Measurements from ENCODE around the gene SUSD4. TPM values are rescaled to one million over a fixed set of nuclear protein-coding genes. Genes with fewer than 3 reads are reported as not detected.
"Not testable (repeated sequence)": the region's sequence is repeated elsewhere in the genome, so short reads cannot be mapped to it uniquely, and the experiment has no call there.

SUSD4 gene
- total RNA-seq, 2 experiments from 2014 or later: 0.17 TPM; not detected in 1

DNA sequence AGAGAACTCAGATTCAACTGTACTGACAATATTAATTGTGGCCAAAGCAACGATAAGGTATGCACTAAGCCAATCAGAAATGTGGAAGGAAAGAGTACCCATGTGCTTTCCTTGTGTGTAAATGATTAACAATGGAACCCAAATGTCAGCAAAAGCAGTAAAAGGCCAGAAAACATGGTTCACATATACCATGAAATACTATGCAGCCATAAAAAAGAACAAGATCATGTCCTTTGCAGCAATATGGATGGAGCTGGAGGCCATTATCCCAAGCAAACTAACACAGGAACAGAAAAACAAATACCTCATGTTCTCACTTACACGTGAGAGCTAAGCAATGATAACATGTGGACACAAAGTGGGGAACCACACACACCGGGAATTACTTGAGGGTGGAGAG is 78.5 kb downstream of the SUSD4 start:
- no peak overlapping the region for H3K4me3 Mint-ChIP-seq
- H3K36me3 Mint-ChIP-seq: no peaks in the 10 kb centered on the region
- DNase-seq (no peak), ATAC-seq (ENCODE audit: low read depth) (no peak)
- peaks cover 4% of the 10 kb centered on the region for H3K9me3 Mint-ChIP-seq
- H3K4me1 Mint-ChIP-seq: peaks cover 2% of the 10 kb centered on the region
- POLR2A ChIA-PET: no interaction called here
- no peak overlapping the region for H3K27ac Mint-ChIP-seq
- peaks cover 7% of the 10 kb centered on the region for H3K27me3 Mint-ChIP-seq

DNA sequence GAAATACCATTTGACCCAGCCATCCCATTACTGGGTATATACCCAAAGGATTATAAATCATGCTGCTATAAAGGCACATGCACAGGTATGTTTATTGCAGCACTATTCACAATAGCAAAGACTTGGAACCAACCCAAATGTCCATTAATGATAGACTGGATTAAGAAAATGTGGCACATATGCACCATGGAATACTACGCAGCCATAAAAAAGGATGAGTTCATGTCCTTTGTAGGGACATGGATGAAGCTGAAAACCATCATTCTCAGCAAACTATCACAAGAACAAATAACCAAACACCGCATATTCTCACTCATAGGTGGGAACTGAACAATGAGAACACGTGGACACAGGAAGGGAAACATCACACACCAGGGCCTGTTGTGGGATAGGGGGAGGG is 80.3 kb downstream of the SUSD4 start:
- H3K27me3 Mint-ChIP-seq: peaks cover 11% of the 10 kb centered on the region
- H3K36me3 Mint-ChIP-seq; H3K4me3 Mint-ChIP-seq; H3K27ac Mint-ChIP-seq; POLR2A ChIA-PET; H3K9me3 Mint-ChIP-seq; ATAC-seq (ENCODE audit: low read depth); H3K4me1 Mint-ChIP-seq; DNase-seq: not testable (repeated sequence)

DNA sequence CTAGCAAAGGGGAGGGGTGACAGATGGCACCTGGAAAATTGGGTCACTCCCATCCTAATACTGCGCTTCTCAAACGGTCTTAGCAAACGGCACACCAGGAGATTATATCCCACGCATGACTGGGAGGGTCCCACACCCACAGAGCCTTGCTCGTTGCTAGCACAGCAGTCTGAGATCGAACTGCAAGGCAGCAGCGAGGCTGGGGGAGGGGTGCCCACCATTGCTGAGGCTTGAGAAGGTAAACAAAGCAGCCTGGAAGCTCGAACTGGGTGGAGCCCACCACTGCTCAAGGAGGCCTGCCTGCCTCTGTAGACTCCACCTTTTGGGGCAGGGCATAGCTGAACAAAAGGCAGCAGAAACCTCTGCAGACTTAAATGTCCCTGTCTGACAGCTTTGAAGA is 85.7 kb downstream of the SUSD4 start:
- H3K27ac Mint-ChIP-seq; H3K4me3 Mint-ChIP-seq; DNase-seq; H3K36me3 Mint-ChIP-seq; ATAC-seq (ENCODE audit: low read depth); H3K4me1 Mint-ChIP-seq; H3K9me3 Mint-ChIP-seq; POLR2A ChIA-PET: not testable (repeated sequence)
- peaks cover 11% of the 10 kb centered on the region for H3K27me3 Mint-ChIP-seq

DNA sequence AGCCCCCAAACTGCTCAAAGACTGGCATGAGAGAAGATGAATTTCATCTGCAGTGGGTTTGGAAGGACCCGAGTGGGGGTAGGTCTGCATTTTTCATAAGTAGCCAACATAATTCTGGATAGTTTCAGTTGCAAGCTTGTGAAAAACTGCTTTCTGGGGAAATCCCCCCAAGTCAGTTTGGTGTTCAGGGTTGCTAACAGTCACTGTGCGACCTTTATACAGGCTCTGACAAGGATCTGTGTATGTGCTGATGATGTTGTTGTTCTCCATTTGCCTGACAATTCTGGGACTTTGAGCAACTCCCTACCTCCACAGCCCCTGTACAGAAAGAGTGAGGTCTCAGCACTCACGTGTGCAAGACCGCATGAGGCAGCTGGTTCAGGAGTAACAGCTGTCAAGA is 87.9 kb downstream of the SUSD4 start:
- no peak for ATAC-seq (ENCODE audit: low read depth)
- no peaks in the 10 kb centered on the region for H3K9me3 Mint-ChIP-seq
- no peak overlapping the region for H3K4me3 Mint-ChIP-seq
- H3K27ac Mint-ChIP-seq: no peak overlapping the region
- POLR2A ChIA-PET: no interaction called here
- H3K4me1 Mint-ChIP-seq: no peaks in the 10 kb centered on the region
- H3K27me3 Mint-ChIP-seq: peaks cover 9% of the 10 kb centered on the region
- no peaks in the 10 kb centered on the region for H3K36me3 Mint-ChIP-seq
- DNase-seq: no peak

DNA sequence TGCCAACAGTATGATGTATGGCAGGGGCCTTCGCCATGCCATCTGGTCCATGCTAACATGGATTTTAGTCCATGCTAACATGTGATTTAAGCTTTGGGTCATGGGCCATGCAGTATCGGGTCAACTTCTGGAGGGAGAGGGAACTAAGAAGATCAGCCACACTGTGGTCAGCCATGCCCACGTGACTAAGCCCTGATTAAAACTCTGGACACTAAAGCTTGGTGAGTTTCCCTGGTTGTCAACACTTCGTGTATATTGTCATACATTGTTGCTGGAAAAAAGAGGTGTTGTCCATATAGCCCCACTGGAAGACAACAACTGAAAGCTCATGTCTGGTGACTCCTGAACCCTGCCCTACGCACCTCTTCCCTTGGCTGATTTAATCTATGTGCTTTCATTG is 90.5 kb downstream of the SUSD4 start:
- H3K4me1 Mint-ChIP-seq: no peaks in the 10 kb centered on the region
- POLR2A ChIA-PET: no interaction called here

GRCh38 chr1:223271085-223271781 is 92.7 kb downstream of the SUSD4 start:
- no peaks in the 10 kb centered on the region for H3K27me3 Mint-ChIP-seq
- ATAC-seq (ENCODE audit: low read depth) (no peak), DNase-seq (no peak)
- no peaks in the 10 kb centered on the region for H3K36me3 Mint-ChIP-seq
- H3K4me3 Mint-ChIP-seq: no peak overlapping the region
- POLR2A ChIA-PET: no interaction called here
- no peaks in the 10 kb centered on the region for H3K9me3 Mint-ChIP-seq
- H3K4me1 Mint-ChIP-seq: no peaks in the 10 kb centered on the region
- no peak overlapping the region for H3K27ac Mint-ChIP-seq

More for the DNA sequence above, 90.5 kb downstream of the SUSD4 start:
- DNase-seq (no peak), ATAC-seq (ENCODE audit: low read depth) (no peak)
- H3K27ac Mint-ChIP-seq: no peak overlapping the region
- no peaks in the 10 kb centered on the region for H3K9me3 Mint-ChIP-seq
- H3K4me3 Mint-ChIP-seq: no peak overlapping the region
- H3K36me3 Mint-ChIP-seq: no peaks in the 10 kb centered on the region
- no peaks in the 10 kb centered on the region for H3K27me3 Mint-ChIP-seq

GRCh38 chr1:223270155-223270554 is 93.8 kb downstream of the SUSD4 start:
- Mint-ChIP-seq H3K9me3 (no peaks in the 10 kb centered on the region), H3K27ac (no peak overlapping the region)
- POLR2A ChIA-PET: no interaction called here

GRCh38 chr1:223269006-223269405 is 95.0 kb downstream of the SUSD4 start:
- POLR2A ChIA-PET: no interaction called here
- ATAC-seq (ENCODE audit: low read depth): no peak
- no peak overlapping the region for H3K27ac Mint-ChIP-seq

More at GRCh38 chr1:223270155-223270554, 93.8 kb downstream of the SUSD4 start:
- Mint-ChIP-seq H3K4me3 (no peak overlapping the region), H3K4me1 (no peaks in the 10 kb centered on the region), H3K36me3 (no peaks in the 10 kb centered on the region), H3K27me3 (no peaks in the 10 kb centered on the region)
- no peak for ATAC-seq (ENCODE audit: low read depth)
- no peak for DNase-seq

DNA sequence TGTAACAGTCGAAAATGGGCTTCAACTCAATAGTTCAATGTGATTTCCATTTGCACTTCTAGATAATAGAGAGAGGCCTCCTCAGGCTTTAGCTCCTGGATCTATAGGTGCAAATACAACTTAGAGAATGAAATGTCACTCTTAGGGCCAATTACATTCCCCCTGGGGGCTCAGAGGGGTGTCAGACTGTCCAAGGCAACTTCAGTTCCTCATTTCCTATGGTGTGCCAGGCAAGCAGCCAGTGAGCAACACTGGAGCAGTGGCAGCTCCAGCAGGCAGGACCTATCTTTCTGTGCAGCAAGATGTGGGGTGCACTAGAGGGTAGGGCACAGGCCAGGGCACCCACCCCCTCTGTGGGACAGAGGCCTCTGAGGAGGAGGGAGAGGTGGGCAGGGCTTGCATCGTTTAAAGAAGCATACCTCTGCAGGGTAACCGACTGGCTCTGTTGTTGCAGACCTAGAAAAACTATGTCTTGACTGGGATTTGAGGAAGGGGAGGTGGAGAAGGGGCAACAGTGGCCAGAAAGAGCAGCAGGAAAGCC is 97.3 kb downstream of the SUSD4 start:
- ATAC-seq (ENCODE audit: low read depth) (no peak), DNase-seq (no peak)
- no peaks in the 10 kb centered on the region for H3K9me3 Mint-ChIP-seq
- POLR2A ChIA-PET: no interaction called here
- H3K27ac Mint-ChIP-seq: no peak overlapping the region
- H3K4me3 Mint-ChIP-seq: no peak overlapping the region
- peaks cover 1% of the 10 kb centered on the region for H3K4me1 Mint-ChIP-seq
- no peaks in the 10 kb centered on the region for H3K27me3 Mint-ChIP-seq
- H3K36me3 Mint-ChIP-seq: no peaks in the 10 kb centered on the region

More at GRCh38 chr1:223269006-223269405, 95.0 kb downstream of the SUSD4 start:
- Mint-ChIP-seq H3K36me3 (no peaks in the 10 kb centered on the region), H3K9me3 (no peaks in the 10 kb centered on the region), H3K27me3 (no peaks in the 10 kb centered on the region), H3K4me3 (no peak overlapping the region), H3K4me1 (peaks cover 1% of the 10 kb centered on the region)
- DNase-seq: no peak

- Mint-ChIP-seq H3K36me3 (no peaks in the 10 kb centered on the region), H3K9me3 (no peaks in the 10 kb centered on the region), H3K4me1 (peaks cover 1% of the 10 kb centered on the region), H3K27me3 (no peaks in the 10 kb centered on the region), H3K27ac (no peak overlapping the region), H3K4me3 (no peak overlapping the region)
- POLR2A ChIA-PET: no interaction called here
- ATAC-seq (ENCODE audit: low read depth) (no peak), DNase-seq (no peak)
Measured at GRCh38 chr1:223264983-223265908, 98.7 kb downstream of the SUSD4 start.

- no peak overlapping the region for H3K4me3 Mint-ChIP-seq
- POLR2A ChIA-PET: no interaction called here
Measured at GRCh38 chr1:223264529-223264928, 99.4 kb downstream of the SUSD4 start.

GRCh38 chr1:223261914-223262313 is 102.1 kb downstream of the SUSD4 start:
- ATAC-seq (ENCODE audit: low read depth): no peak

More at GRCh38 chr1:223264529-223264928, 99.4 kb downstream of the SUSD4 start:
- H3K27ac Mint-ChIP-seq: no peak overlapping the region
- H3K4me1 Mint-ChIP-seq: peaks cover 1% of the 10 kb centered on the region
- H3K36me3 Mint-ChIP-seq: no peaks in the 10 kb centered on the region
- H3K27me3 Mint-ChIP-seq: peaks cover under 1% of the 10 kb centered on the region
- ATAC-seq (ENCODE audit: low read depth): no peak
- H3K9me3 Mint-ChIP-seq: no peaks in the 10 kb centered on the region
- no peak for DNase-seq

DNA sequence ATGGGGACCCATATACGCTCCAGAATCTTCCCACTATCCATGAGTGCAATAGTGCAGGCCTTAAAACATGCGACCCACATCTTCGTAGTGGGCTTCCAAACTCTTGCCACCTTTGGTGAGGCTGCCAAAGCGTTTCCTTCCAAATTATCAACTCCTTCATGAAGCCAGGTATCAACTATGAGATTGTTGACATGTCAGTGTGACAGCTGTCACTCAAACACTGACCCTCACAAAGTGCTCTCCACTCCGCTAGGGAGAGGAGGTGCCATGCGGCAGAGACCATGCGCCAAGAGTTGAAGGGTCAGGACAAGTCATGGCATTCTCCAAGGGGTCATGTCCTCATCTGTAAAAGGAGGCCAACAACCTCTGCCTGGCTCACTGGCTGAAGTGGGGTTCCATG is 103.3 kb downstream of the SUSD4 start:
- DNase-seq: no peak
- Mint-ChIP-seq H3K4me1 (peaks cover 1% of the 10 kb centered on the region), H3K27me3 (peaks cover 3% of the 10 kb centered on the region), H3K9me3 (no peaks in the 10 kb centered on the region), H3K36me3 (no peaks in the 10 kb centered on the region), H3K4me3 (no peak overlapping the region), H3K27ac (no peak overlapping the region)
- ATAC-seq (ENCODE audit: low read depth): no peak
- POLR2A ChIA-PET: no interaction called here

More at GRCh38 chr1:223261914-223262313, 102.1 kb downstream of the SUSD4 start:
- DNase-seq: no peak
- POLR2A ChIA-PET: no interaction called here
- Mint-ChIP-seq H3K27me3 (peaks cover 3% of the 10 kb centered on the region), H3K9me3 (no peaks in the 10 kb centered on the region), H3K27ac (no peak overlapping the region), H3K4me3 (no peak overlapping the region), H3K36me3 (no peaks in the 10 kb centered on the region), H3K4me1 (peaks cover 1% of the 10 kb centered on the region)

- Mint-ChIP-seq H3K27ac (no peak overlapping the region), H3K4me3 (no peak overlapping the region), H3K36me3 (no peaks in the 10 kb centered on the region)
Measured at GRCh38 chr1:223259462-223259861, 104.5 kb downstream of the SUSD4 start.

More at GRCh38 chr1:223259462-223259861, 104.5 kb downstream of the SUSD4 start:
- POLR2A ChIA-PET: no interaction called here
- Mint-ChIP-seq H3K27me3 (peaks cover 3% of the 10 kb centered on the region), H3K4me1 (no peaks in the 10 kb centered on the region), H3K9me3 (no peaks in the 10 kb centered on the region)
- ATAC-seq (ENCODE audit: low read depth) (no peak), DNase-seq (no peak)

Data from activated naive CD8-positive, alpha-beta T cell treated with anti-CD3 and anti-CD28 coated beads, Interleukin-2, amount 10 ng/mL, durations not matched to agents 7 days and 5 days (primary cell).